22Rv1 (cell line): ENCODE results near the gene RAPSN.
A peak's percentile ranks its signal among the peaks of the same experiment; 100 is the strongest.

ENCODE experiments used
- H3K27ac ChIP-seq: fragments of 450-650 bp; 2 replicates; pipeline ENCODE4 v1.5.1; 2017
- ZFX ChIP-seq: fragments of 450-650 bp; IDR thresholded peaks from 2 replicates; pipeline ENCODE4 v1.6.1; 2017; ENCODE audit warnings: antibody characterized with exemption, borderline replicate concordance
- TF ChIP-seq, protein P1 (sequence below): fragments of 450-650 bp; IDR thresholded peaks from 2 replicates; pipeline ENCODE4 v1.5.1; 2017; ENCODE audit warnings: mild to moderate bottlenecking

Gene RAPSN

GRCh38 chr11:47488674-47489394 is 39.9 kb upstream of the RAPSN start:
- H3K27ac ChIP-seq, result peak overlapping the region; percentile 53
- no peak for TF ChIP-seq ZFX
- TF ChIP-seq, protein P1, sequence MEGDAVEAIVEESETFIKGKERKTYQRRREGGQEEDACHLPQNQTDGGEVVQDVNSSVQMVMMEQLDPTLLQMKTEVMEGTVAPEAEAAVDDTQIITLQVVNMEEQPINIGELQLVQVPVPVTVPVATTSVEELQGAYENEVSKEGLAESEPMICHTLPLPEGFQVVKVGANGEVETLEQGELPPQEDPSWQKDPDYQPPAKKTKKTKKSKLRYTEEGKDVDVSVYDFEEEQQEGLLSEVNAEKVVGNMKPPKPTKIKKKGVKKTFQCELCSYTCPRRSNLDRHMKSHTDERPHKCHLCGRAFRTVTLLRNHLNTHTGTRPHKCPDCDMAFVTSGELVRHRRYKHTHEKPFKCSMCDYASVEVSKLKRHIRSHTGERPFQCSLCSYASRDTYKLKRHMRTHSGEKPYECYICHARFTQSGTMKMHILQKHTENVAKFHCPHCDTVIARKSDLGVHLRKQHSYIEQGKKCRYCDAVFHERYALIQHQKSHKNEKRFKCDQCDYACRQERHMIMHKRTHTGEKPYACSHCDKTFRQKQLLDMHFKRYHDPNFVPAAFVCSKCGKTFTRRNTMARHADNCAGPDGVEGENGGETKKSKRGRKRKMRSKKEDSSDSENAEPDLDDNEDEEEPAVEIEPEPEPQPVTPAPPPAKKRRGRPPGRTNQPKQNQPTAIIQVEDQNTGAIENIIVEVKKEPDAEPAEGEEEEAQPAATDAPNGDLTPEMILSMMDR, result no peak

GRCh38 chr11:47488111-47488510 is 39.2 kb upstream of the RAPSN start:
- peak overlapping the region; percentile 53 for H3K27ac ChIP-seq
- no peak for TF ChIP-seq ZFX
- TF ChIP-seq, protein P1, result no peak

GRCh38 chr11:47487421-47487820 is 38.5 kb upstream of the RAPSN start:
- no peak for TF ChIP-seq ZFX
- TF ChIP-seq, protein P1, result no peak
- H3K27ac ChIP-seq, result peak overlapping the region; percentile 53; the same call in 1 of the 2 replicates

- no peak overlapping the region for H3K27ac ChIP-seq
- TF ChIP-seq, protein P1, result no peak
- no peak for TF ChIP-seq ZFX
These were observed 36.2 kb upstream of the RAPSN start for GRCh38 chr11:47485107-47485506.

DNA sequence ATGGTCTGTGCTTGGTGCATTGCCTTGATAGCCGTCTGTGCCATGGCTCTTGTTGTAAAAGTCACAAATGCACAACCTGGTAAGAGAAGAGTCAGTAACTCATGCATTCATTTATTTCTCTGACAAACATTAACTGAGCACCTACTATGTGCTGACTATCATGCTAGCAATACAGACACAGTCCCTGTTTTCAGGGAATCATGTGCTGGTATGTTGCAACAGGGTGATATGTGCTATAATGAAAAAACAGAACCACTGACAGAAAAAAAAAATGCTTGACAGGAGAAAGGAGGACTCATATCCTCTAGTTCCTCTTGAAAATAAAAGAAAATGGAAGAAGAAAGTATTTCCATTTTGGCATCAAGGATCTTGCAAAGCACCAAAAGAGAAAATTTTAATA is 34.5 kb upstream of the RAPSN start:
- TF ChIP-seq ZFX, result no peak
- TF ChIP-seq, protein P1, result no peak
- no peak overlapping the region for H3K27ac ChIP-seq

DNA sequence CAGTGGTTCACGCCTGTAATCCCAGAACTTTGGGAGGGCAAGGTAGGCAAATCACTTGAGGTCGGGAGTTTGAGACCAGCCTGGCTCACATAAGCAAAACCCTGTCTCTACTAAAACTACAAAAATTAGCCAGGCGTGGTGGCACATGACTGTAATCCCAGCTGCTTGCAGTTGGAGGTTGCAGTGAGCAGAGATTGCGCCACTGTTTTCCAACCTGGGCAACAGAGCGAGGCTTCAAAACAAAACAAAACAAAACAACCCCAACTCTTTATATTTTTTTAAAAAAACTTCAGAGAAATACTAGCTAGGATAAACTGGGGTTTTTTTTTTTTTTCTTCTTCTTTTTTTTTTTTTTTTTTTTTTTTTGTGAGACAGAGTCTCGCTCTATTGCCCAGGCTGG is 31.8 kb upstream of the RAPSN start:
- TF ChIP-seq, protein P1, result no peak
- TF ChIP-seq ZFX, result no peak
- H3K27ac ChIP-seq, result no peak overlapping the region

DNA sequence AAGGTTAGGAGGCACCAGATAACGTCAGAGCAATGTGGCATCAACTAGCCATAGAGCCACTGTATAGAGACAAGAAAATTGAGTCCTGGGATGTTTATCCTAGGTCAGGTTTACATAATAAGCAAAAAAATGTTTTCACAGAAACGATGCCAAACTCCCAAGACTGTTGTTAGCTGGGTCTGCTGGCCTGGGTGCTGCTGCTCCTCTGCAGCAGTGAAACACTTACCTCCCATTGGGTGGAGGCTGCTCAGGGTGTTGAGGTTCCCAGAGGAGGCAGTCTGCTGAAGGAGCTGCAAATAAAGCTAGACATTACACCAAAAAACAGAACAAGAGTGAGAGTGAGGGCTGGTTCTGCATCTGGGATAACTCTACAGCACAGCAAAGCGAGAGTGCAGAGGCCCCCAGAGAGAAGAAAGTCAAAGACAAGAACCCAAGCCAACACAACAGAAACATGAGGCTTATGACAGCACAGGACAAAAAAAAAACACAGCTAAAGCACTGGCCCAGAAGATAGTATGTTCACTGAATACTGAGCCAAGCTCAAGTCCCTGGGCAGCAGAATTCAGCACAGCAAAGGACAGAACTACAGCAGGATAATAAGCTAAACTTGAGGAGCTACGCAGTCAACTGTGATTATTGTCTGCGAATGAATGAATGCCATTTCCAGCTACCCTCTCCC is 29.9 kb upstream of the RAPSN start:
- H3K27ac ChIP-seq, result no peak overlapping the region
- TF ChIP-seq, protein P1, result no peak
- no peak for TF ChIP-seq ZFX
